ENCODE data around the gene OSMR. TPM values are rescaled to one million over a fixed set of nuclear protein-coding genes. Genes with fewer than 3 reads are reported as not detected.
A peak's percentile ranks its signal among the peaks of the same experiment; 100 is the strongest.

Gene OSMR
- total and polyA plus RNA-seq, 8 donors: 17.6 to 103 (median 19.6) TPM

GRCh38 chr5:38936269-38936668, 90.5 kb downstream of the OSMR start:
- H3K9me3 ChIP-seq: no peaks in the 10 kb centered on the region
- peaks cover 0 to 71% of the 10 kb centered on the region in 2 donors for H3K36me3 ChIP-seq
- no peak overlapping the region for H3K27ac ChIP-seq
- ATAC-seq: no peak
- TF ChIP-seq CTCF (IDR thresholded peaks at IDR 0.05): no peak
- H3K27me3 ChIP-seq: no peaks in the 10 kb centered on the region
- intact Hi-C loops (cut with DNase I): no loop called here
- no peak overlapping the region for H3K4me3 ChIP-seq
- no peaks in the 10 kb centered on the region for H3K4me1 ChIP-seq
- no peak for DNase-seq

- intact Hi-C loops (cut with DNase I): no loop called here
- H3K4me3 ChIP-seq: no peak overlapping the region
- peaks cover 0 to 76% of the 10 kb centered on the region in 2 donors for H3K36me3 ChIP-seq
- no peaks in the 10 kb centered on the region for H3K9me3 ChIP-seq
- no peak for TF ChIP-seq CTCF (IDR thresholded peaks at IDR 0.05)
- H3K27ac ChIP-seq: no peak overlapping the region
- H3K4me1 ChIP-seq: no peaks in the 10 kb centered on the region
- H3K27me3 ChIP-seq: no peaks in the 10 kb centered on the region
- no peak for DNase-seq
- ATAC-seq: no peak
Observed at GRCh38 chr5:38938424-38938823, 92.6 kb downstream of the OSMR start.

GRCh38 chr5:38938973-38939372, 93.2 kb downstream of the OSMR start:
- ATAC-seq: no peak
- H3K4me3 ChIP-seq: no peak overlapping the region

GRCh38 chr5:38940230-38940858, 94.5 kb downstream of the OSMR start:
- Histone ChIP-seq H3K4me1 (no peaks in the 10 kb centered on the region), H3K4me3 (no peak overlapping the region), H3K27ac (no peak overlapping the region), H3K9me3 (no peaks in the 10 kb centered on the region), H3K36me3 (peaks cover 0 to 78% of the 10 kb centered on the region in 2 donors), H3K27me3 (no peaks in the 10 kb centered on the region)
- no peak for TF ChIP-seq CTCF (IDR thresholded peaks at IDR 0.05)
- ATAC-seq (peak; percentile 72), DNase-seq (no peak)
- intact Hi-C loops (cut with DNase I): no loop called here

More at GRCh38 chr5:38938973-38939372, 93.2 kb downstream of the OSMR start:
- TF ChIP-seq CTCF (IDR thresholded peaks at IDR 0.05): no peak
- H3K27me3 ChIP-seq: no peaks in the 10 kb centered on the region
- peaks cover 0 to 78% of the 10 kb centered on the region in 2 donors for H3K36me3 ChIP-seq
- peak in 2 of 4 donors; percentile 5 to 15 for DNase-seq
- H3K27ac ChIP-seq: no peak overlapping the region
- intact Hi-C loops (cut with DNase I): no loop called here
- no peaks in the 10 kb centered on the region for H3K9me3 ChIP-seq
- H3K4me1 ChIP-seq: no peaks in the 10 kb centered on the region

- ATAC-seq (no peak), DNase-seq (no peak)
- H3K9me3 ChIP-seq: no peaks in the 10 kb centered on the region
- no peaks in the 10 kb centered on the region for H3K27me3 ChIP-seq
- H3K36me3 ChIP-seq: peaks cover 0 to 79% of the 10 kb centered on the region in 2 donors
- no peak overlapping the region for H3K27ac ChIP-seq
- TF ChIP-seq CTCF (IDR thresholded peaks at IDR 0.05): no peak
- intact Hi-C loops (cut with DNase I): no loop called here
- H3K4me3 ChIP-seq: no peak overlapping the region
- H3K4me1 ChIP-seq: no peaks in the 10 kb centered on the region
Observed at GRCh38 chr5:38941912-38942311, 96.1 kb downstream of the OSMR start.

Measured in left lung (tissue), 10 donors.